GM12801 (cell line): Measurements from ENCODE around the gene DLK1.

Source experiments
- CTCF ChIP-seq: IDR thresholded peaks from one replicate; pipeline ENCODE4 v1.5.1; 2011; ENCODE audit warnings: control low read depth; ENCODE audit not compliant: insufficient read length; ENCODE audit errors: extremely low read depth

The DLK1 gene

GRCh38 chr14:100694579-100695422, 31.9 kb upstream of the DLK1 start:
- TF ChIP-seq CTCF = no peak

DNA sequence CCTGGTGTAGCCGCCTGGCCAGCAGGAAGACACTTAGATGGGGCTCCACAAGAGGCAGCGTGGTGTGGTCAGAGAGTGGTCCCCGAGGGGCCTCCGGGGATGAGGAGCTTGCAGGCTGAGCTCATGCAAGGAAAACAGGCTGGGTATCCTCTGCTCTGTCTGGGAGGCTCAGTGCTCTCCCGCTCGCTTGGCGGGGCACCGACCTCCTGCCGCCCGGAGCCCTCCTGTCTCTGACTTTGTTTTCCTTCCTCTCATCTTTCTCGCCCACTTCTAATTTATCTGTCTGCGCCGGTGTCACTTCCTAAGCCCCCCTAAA, 31.3 kb upstream of the DLK1 start:
- no peak for TF ChIP-seq CTCF

- no peak for TF ChIP-seq CTCF
Measured at GRCh38 chr14:100696008-100696407, 30.7 kb upstream of the DLK1 start.

GRCh38 chr14:100696590-100696989, 30.1 kb upstream of the DLK1 start:
- no peak for TF ChIP-seq CTCF

DNA sequence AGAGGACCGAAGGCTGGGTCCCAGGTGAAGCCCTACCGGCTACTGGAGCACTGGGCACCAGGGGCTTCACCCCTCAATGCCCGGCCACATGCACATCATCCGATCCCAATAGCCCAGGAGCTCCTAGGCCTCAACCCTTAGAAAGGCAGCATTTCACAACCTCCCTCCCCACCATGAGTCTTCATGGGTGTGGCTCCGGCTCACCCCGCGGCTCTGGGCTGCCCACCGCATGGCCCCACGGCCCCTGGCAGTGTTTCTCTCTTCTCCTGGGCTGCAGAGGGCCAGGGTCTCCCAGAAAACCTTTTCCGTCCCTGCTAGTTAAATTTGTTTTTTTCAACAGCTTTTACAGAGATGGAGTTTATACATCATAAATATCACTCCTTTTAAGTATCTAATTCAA, 28.6 kb upstream of the DLK1 start:
- no peak for TF ChIP-seq CTCF

DNA sequence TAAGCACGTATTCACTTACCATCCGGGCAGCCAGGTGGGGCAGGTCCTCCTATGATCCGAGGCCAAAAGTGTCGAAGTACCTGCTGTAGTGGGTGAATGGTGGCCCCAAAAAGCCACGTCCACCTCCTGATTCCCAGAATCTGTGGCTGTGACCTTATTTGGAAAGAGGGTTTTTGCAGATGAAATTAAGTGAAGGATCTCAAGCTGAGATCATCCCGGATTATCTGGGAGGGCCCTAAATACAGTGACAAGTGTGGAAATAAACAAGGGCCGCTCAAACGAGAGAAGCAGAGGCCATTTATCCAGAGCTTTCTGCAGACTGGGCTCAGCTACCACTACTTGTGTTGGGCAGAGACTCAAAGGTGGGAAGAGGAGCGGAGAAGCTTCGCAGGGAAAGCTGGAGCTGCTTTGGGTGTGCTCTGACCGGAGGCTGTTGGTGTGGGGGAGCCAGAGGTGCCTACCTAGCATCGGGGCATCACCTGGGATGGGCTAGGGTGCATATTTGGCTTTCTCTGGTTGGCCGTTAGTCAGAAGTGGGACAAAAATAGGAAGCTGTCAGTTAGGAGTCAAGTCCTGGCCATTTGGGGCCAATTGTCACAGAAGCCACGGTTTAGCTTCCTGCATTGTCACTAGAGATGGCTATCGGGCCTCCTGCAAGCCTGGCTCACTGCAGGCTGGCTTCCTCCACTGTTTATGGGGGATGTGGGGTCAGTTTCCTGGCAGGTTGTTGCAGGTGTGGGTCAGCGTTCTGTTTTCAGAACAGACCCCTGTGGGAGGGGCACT, 27.8 kb upstream of the DLK1 start:
- no peak for TF ChIP-seq CTCF

GRCh38 chr14:100701314-100701713, 25.4 kb upstream of the DLK1 start:
- TF ChIP-seq CTCF = no peak
